KOPT-K1 (cell line): Measurements from ENCODE around the gene ACADS.
"Not testable (repeated sequence)": the region's sequence is repeated elsewhere in the genome, so short reads cannot be mapped to it uniquely, and the experiment has no call there.

ENCODE experiments used
- H3K27ac ChIP-seq: fragments of 200-600 bp; sonication (generic); 2 replicates; pipeline ENCODE4 v1.5.1; 2016; ENCODE audit warnings: antibody characterized with exemption, mild to moderate bottlenecking, low read depth, low read length; ENCODE audit not compliant: poor library complexity, severe bottlenecking
- H3K36me3 ChIP-seq: fragments of 200-600 bp; sonication (generic); 2 replicates; pipeline ENCODE4 v1.5.1; 2017; ENCODE audit warnings: antibody characterized with exemption, mild to moderate bottlenecking, low read length, moderate library complexity; ENCODE audit not compliant: insufficient read depth
- H3K9me3 ChIP-seq: fragments of 200-600 bp; sonication (generic); 2 replicates; pipeline ENCODE4 v1.5.1; 2017; ENCODE audit warnings: antibody characterized with exemption, low read length, mild to moderate bottlenecking; ENCODE audit not compliant: insufficient read depth, poor library complexity, severe bottlenecking

The ACADS gene

DNA sequence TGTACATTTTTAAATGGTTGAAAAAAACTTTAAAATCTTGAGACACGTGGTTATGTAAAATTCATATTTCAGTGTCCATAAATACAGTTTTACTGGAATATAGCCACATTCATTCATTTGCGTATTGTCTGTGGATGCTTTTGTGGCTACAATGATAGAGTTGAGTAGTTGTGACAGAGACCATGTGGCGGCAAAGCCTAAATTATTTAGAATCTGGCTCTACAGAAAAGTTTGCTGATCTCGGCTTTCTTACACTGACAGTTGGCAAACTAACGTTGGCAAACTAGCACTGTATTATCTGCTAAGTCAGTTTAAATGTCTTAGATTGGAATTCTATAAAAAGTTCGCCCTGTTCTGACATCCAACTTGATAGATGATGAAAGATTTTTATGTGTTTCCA is 13.0 kb upstream of the ACADS start:
- no peak overlapping the region for H3K27ac ChIP-seq
- H3K36me3 ChIP-seq = peaks cover 44% of the 10 kb centered on the region
- H3K9me3 ChIP-seq = no peaks in the 10 kb centered on the region

DNA sequence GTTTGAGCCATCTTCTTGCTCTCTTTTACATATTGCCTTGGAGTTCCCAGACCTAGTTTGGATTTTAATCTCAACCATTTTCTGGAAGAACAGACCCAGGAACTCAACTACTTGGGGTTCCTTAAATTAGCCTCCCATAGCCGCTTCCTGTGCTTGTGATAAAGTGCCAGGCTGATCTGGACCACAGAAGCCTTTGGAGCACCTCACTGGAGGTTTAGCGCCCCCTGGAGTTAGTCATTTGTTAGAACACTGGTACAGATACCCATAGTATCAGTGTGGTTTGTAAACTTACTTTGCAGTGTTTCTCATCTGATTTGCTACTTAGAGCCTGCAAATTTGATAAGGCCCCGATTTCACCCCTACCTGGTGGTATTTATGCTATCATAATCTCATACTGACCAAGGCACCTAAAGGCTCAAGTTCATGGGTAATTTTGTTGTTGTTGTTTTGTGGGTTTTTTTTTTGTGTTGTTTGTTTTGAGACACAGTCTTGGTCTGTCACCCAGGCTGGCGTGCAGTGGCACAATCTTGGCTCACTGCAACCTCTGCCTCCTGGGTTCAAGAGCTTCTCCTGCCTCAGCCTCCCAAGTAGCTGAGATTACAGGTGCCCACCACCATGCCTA is 11.7 kb upstream of the ACADS start:
- peaks cover 56% of the 10 kb centered on the region for H3K36me3 ChIP-seq
- no peak overlapping the region for H3K27ac ChIP-seq
- no peaks in the 10 kb centered on the region for H3K9me3 ChIP-seq

DNA sequence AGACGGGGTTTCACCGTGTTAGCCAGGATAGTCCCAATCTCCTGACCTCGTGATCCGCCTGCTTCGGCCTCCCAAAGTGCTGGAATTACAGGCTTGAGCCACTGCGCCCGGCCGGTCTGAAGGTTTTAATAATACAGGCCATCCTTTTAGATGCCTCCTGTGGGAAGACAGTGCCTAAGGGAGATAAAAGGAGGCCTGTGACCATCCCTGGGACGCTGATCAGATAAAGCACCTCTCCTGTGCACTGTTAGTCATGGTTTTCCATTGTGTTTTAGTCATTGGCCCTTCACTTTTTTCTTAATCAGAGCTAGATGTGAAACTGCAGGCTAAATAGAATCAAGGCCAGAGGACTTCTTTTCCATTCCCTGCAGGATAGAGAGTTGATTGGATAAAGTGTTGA is 7.6 kb upstream of the ACADS start:
- no peaks in the 10 kb centered on the region for H3K9me3 ChIP-seq
- H3K36me3 ChIP-seq = peaks cover 97% of the 10 kb centered on the region
- peak overlapping the region; percentile 37 for H3K27ac ChIP-seq

DNA sequence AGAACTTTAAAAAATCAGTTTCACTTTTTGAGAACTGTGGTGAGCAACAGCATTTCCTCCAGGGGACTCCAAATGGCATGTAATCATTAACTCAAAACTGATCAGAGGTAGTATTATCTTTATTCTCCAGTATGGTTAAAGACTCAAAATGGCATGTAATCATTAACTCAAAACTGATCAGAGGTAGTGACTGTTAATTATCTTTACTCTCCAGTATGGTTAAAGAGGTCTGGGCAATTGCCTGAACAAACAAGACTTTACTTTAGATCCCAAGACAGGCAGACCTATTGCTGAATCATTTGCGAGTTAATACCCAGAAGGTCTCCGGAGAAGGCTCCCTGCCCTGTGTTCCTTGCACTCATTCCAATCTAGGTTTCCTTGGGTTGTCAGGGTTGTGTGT is 6.6 kb upstream of the ACADS start:
- Histone ChIP-seq H3K27ac (peak overlapping the region; percentile 37), H3K36me3 (peaks cover 99% of the 10 kb centered on the region), H3K9me3 (no peaks in the 10 kb centered on the region)

DNA sequence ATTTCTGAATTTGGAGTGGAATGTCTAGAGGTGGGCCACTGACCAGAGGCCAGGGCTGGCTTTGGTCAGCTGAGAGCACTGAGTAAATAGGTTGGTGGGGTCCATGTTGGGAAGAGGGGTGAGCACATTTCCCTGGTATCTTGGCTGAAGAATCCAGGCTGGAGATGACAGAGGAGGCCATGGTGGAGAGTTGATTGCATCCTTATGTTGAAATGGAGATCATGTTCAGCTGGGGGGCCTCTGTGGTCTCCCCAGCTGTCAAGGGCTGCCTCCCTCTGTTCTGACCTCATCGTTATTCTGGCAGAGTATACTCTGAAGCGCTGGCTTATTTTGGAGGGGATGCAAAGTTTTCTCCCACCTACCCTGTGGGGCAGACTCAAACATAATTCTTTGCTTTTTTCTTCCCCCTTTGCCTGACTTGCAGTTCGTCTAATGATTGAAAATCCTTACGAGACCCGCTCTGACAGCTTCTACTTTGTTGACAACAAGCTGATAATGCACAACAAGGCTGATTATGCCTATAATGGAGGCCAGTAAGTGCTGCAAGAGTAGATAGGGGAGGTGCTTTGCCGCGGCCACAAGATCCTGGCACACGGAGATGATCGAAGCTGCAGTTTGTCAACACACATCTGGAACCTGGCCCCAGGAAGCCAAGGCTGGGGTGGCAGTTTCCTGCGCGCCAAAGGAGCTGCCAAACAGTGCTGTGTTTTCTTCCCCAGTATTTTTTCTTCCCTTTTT is 6.0 kb upstream of the ACADS start:
- Histone ChIP-seq H3K9me3 (no peaks in the 10 kb centered on the region), H3K27ac (peak overlapping the region; percentile 37), H3K36me3 (peaks cover 99% of the 10 kb centered on the region)

DNA sequence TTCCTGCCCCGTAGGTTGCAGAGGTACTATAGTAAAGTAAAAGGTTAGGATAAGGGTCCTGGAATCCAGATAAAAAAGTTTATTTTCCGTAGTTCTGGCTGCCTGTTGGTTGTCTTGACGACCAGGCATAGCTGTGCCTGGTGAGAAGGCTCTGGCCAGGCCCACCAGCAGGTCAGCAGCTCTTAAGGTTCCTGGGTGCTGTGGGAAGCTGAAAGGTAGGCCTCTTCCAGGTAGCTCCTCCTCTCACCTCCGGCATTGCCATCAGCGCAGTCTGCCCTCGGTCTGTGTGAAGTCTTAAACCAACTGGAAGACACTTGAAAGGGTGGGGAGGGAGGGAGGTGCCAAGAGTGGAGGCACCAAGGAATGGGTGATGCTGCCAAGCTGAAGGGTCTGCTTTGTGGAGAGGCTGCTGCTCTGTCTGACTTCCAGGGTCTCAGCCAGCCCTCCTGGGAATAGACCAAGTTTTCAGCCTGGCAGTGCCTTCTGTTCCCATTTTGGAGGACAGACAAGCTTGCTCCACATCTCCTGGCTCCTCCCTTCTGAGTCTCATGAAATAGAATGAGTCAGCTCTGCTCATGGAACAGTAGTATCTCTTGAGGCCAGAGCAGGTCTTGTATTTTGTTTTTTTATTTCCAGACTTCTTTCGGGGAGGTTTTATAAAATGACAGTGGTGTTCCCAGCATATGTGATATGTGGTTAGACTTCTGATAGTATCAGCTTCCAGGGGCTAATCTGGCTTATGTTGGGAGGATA is 5.2 kb upstream of the ACADS start:
- no peaks in the 10 kb centered on the region for H3K9me3 ChIP-seq
- H3K36me3 ChIP-seq = peaks cover 93% of the 10 kb centered on the region
- no peak overlapping the region for H3K27ac ChIP-seq

DNA sequence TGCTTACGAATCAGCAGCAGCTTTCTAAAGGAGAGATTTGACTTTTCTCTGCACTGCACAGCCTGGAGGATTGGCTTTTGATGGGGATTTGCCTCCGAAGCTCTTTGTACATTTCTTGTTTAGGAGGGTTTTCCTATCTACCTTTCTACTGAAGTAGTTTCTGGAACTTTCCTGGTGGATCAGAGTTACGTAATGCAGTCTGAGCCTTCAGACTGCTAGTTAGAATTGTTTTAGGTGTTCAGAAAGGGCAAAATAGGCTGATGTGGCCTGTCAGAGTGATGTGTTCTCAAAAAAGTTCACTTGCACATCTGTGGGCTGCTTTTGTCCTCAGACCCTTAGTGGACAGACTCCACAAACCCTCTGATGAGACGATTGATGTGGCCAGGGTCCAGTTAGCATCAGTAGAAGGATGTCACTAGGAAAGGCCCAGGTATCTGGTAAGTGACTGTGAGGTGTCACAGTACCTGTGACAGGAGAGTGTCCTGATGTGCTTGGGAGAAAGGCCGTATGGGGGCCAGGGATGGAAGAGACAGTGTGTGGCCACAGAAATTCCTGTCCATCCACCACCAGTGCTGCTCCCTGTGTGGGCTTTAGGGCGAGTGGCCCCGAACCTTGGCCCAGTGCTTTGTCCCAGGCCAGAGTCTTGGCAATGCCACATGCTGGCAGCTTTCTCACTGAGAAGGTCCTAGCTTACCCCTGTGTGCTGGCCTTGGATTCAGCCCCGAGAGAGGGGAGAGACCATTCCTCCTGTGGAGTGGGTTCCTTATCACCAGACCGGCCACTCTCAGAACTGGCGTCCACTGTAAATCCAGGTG is 4.4 kb upstream of the ACADS start:
- Histone ChIP-seq H3K36me3 (peaks cover 85% of the 10 kb centered on the region), H3K27ac (no peak overlapping the region), H3K9me3 (no peaks in the 10 kb centered on the region)

DNA sequence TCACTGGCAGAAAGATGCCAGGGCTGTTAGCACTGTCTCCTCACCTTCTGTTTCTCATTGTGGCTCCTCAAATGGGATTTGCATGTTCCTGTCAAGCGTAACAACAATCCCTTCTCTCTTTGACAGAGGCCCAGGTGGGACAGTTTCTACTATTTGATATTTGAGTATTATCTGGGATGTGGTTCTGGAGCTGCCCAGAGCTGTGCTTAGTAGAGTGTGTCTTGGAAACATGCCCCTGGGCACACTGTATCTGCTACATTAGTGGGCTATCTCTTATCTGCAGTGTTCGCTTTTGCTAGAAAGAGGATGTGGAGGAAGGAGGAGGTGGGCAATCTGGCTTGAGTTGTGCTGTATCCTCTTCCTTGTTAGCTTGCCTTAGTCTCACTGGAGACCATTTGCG is 3.8 kb upstream of the ACADS start:
- Histone ChIP-seq H3K36me3 (peaks cover 78% of the 10 kb centered on the region), H3K9me3 (no peaks in the 10 kb centered on the region), H3K27ac (no peak overlapping the region)

DNA sequence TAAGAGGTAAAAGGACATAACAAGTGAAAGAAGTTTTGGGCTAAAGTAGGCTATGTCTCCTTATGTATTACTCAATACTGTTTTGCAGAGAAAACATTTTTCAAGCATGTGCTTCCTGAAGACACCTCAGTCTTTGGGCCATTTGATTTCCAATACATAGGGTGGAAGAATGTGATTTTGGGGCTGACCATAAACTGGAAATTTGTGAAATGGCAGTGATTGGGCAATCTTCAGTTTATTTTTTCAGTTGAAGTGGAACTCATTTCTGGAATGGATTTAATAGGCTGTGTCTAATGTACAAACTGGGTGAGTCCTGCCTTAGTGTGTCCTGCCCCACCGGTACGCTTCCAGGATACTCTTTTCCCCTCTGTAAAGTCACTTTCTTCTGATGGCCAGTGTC is 2.8 kb upstream of the ACADS start:
- H3K27ac ChIP-seq = no peak overlapping the region
- H3K36me3 ChIP-seq = peaks cover 75% of the 10 kb centered on the region
- H3K9me3 ChIP-seq = no peaks in the 10 kb centered on the region

DNA sequence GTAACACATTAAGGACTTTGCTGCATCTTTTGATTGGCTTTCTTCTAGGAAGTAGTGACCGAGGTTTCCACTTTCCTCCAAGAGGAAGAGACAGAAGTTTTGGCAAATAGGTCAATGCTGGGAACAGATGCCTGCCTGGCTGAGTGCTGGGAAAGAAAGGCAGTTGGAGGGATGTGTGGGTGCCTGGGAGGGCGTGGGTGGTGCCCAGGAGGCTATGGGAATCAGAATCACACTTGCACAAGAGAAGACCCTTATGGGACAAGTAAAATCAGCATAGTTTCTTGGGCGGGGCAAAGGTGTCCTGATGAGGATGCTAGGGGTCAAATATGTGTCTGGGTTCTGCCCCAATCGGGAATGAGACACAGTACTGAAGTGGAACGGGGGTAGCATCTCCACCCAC is 906 bp upstream of the ACADS start:
- H3K27ac ChIP-seq = no peak overlapping the region
- H3K9me3 ChIP-seq = no peaks in the 10 kb centered on the region
- peaks cover 69% of the 10 kb centered on the region for H3K36me3 ChIP-seq

DNA sequence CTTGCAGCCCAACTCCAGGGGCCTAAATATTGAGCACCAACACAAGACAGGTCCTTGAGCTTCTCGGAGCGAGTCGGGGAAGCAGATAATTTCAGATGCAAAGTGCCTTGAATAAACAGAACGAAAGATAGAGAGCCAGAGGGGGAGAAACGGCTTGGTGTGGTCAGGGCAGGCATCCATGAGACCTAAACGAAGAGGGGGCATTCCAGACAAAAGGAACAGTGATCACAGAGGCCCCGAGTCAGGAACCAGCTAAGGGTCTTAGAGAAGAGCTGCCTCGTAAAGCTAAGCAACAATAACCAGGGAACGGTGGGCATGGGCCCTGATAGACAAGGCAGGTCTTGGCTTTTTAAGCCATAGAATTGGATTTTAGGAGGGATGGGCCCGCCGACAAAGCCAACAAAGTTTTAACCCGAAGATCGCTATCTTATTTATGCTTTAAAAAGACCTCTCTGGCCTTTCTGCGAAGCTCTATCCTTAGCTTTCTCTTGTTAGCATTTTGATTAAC is 421 bp upstream of the ACADS start:
- Histone ChIP-seq H3K27ac (peak overlapping the region; percentile 57), H3K36me3 (peaks cover 69% of the 10 kb centered on the region), H3K9me3 (no peaks in the 10 kb centered on the region)

DNA sequence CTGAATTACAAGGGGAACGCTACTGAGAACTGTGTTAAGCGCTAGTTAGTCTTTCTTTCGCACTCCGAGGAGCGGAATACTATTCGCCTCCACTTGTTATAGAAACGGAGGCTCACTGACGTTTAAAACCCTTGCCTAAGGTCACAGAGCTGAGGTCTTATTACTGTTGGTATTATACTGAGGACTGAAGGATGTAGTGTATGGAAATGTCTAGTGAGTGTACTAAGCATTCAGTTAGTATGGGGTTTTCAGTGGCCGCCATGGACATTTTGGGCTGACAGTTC is 826 bp downstream of the ACADS start:
- H3K9me3 ChIP-seq = no peaks in the 10 kb centered on the region
- H3K36me3 ChIP-seq = peaks cover 67% of the 10 kb centered on the region
- H3K27ac ChIP-seq = peak overlapping the region; percentile 57

DNA sequence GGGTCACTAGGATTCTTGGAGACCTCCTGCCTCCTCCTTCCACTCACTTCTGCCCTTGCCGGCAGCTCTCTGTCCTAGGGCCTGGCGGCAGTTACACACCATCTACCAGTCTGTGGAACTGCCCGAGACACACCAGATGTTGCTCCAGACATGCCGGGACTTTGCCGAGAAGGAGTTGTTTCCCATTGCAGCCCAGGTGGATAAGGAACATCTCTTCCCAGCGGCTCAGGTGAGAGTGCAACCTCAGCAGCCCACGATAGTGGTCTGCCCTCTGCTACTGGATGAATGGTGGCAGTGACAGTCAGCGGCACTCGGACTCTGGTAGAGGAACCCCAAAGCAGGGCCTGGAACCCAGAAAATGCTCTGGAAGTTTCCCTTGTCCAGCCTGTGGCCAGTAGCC is 1.3 kb downstream of the ACADS start:
- no peak overlapping the region for H3K27ac ChIP-seq
- H3K9me3 ChIP-seq = no peaks in the 10 kb centered on the region
- H3K36me3 ChIP-seq = peaks cover 62% of the 10 kb centered on the region

DNA sequence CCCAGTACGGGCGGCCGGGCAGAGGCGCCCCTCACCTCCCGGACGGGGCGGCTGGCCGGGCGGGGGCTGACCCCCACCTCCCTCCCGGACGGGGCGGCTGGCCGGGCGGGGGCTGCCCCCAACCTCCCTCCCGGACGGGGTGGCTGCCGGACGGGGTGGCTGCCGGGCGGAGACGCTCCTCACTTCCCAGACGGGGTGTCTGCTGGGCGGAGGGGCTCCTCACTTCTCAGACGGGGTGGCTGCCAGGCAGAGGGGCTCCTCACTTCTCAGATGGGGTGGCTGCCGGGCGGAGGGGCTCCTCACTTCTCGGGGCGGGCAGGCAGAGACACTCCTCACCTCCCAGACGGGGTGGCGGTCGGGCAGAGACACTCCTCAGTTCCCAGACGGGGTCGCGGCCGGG is 6.6 kb downstream of the ACADS start:
- H3K9me3 ChIP-seq, H3K27ac ChIP-seq: not testable (repeated sequence)
- peaks cover 37% of the 10 kb centered on the region for H3K36me3 ChIP-seq

DNA sequence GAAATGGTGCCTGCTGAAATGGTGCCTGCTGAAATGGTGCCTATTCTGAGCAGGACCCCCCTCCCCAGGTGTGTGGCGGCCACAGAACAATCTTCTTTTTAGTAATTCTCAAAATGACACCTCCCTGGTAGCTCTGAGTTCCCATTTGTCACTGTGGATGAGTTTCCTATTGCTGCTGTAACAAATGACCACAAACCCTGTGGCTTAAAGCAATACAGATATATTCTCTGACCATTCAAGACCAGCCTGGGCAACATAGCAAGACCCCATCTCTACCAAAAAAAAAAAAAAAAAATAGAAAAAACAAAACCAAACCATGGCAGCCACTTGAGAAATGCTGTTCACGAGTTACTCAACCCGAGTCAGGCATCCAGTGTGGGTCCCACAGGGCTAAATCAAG is 7.9 kb downstream of the ACADS start:
- Histone ChIP-seq H3K27ac (no peak overlapping the region), H3K9me3 (no peaks in the 10 kb centered on the region), H3K36me3 (peaks cover 34% of the 10 kb centered on the region)
